Small intestine (tissue), 7 donors: ENCODE results near the gene MGAT4C. TPM values are rescaled to one million over a fixed set of nuclear protein-coding genes. Genes with fewer than 3 reads are reported as not detected.
A peak's percentile ranks its signal among the peaks of the same experiment; 100 is the strongest.

Experiments
- DNase-seq, 2 donors: peaks; one replicate each; pipeline versions ENCODE4 v3.0.0 to v3.0.0-alpha.2; 2013
- FAIRE-seq: peaks from 2 replicates; lab custom pipeline; 2012; peaks lifted over from hg19 to GRCh38; lab: Jason Lieb, UNC
- H3K27ac ChIP-seq, 3 donors: one replicate each; pipeline ENCODE4 v1.5.1; 2013; ENCODE audit warnings: low read length in 2 of 3, mild to moderate bottlenecking in 2 of 3, control low read depth in 1 of 3, inconsistent platforms in 1 of 3, low read depth in 1 of 3, moderate library complexity in 1 of 3
- H3K27me3 ChIP-seq, 3 donors: one replicate each; pipeline ENCODE4 v1.6.1; 2013; ENCODE audit warnings: low read length in 3 of 3, inconsistent platforms in 1 of 3; ENCODE audit not compliant: control insufficient read depth in 3 of 3, insufficient read depth in 3 of 3
- H3K36me3 ChIP-seq, 3 donors: one replicate each; pipeline ENCODE4 v1.6.1; 2013; ENCODE audit warnings: low read length in 3 of 3, inconsistent platforms in 1 of 3, low read depth in 1 of 3, mild to moderate bottlenecking in 1 of 3, moderate library complexity in 1 of 3; ENCODE audit not compliant: control insufficient read depth in 3 of 3, insufficient read depth in 2 of 3
- H3K4me1 ChIP-seq, 3 donors: one replicate each; pipeline ENCODE4 v1.6.1; 2013; ENCODE audit warnings: low read length in 2 of 3, inconsistent platforms in 1 of 3, low read depth in 1 of 3, mild to moderate bottlenecking in 1 of 3, moderate library complexity in 1 of 3; ENCODE audit not compliant: control insufficient read depth in 3 of 3, insufficient read depth in 2 of 3
- H3K4me3 ChIP-seq, 3 donors: one replicate each; pipeline ENCODE4 v1.5.1; 2013; ENCODE audit warnings: low read length in 3 of 3, control low read depth in 1 of 3, inconsistent platforms in 1 of 3, low read depth in 1 of 3, mild to moderate bottlenecking in 1 of 3, moderate library complexity in 1 of 3
- H3K9me3 ChIP-seq, 2 donors: one replicate each; pipeline ENCODE4 v1.6.1; 2013; ENCODE audit warnings: low read depth in 1 of 2, low read length in 1 of 2; ENCODE audit not compliant: control insufficient read depth in 2 of 2, insufficient read depth in 1 of 2
- WGBS, 3 donors: extraction: QIAGEN DNeasy Blood & Tissue Kit; methylation state at CpG; one replicate each; pipeline ENCODE4 v1.1.7; 2013; 5-methylcytosine and 5-hydroxymethylcytosine counted together
- polyA plus RNA-seq, 4 donors: library from polyadenylated mRNA; stranded (reverse) in 3 of 4; unstranded in 1 of 4; fragments of 200-250 nt in 3 of 4; fragments of 120-200 nt in 1 of 4; gene quantifications; one replicate each; pipeline versions ENCODE4 v1.2.1 to v1.2.3, GENCODE V29; 2013
- donor health status: healthy with polysubstance abuse.
- donor health status: control.
- donor health status: control.
- donor health status: Bipolar disorder and iron deficiency.
- donor health status: healthy.

MGAT4C gene
- polyA plus RNA-seq, 4 donors, result under 0.01 to 0.49 (median 0.12) TPM; not detected in 1

GRCh38 chr12:86264451-86265328, 8.5 kb upstream of the MGAT4C start:
- H3K27me3 ChIP-seq, result no peaks in the 10 kb centered on the region
- 6 to 20% (median 11%) methylated on average over 35 to 38 of the region's 38 CpGs for WGBS, 3 donors
- DNase-seq (peak; percentile 19 to 55), FAIRE-seq (no peak)
- no peaks in the 10 kb centered on the region for H3K9me3 ChIP-seq
- H3K4me1 ChIP-seq, result no peaks in the 10 kb centered on the region
- H3K36me3 ChIP-seq, result no peaks in the 10 kb centered on the region
- peak overlapping the region in 2 of 3 donors; percentile 27 to 29 for H3K4me3 ChIP-seq
- H3K27ac ChIP-seq, result no peak overlapping the region

- H3K27me3 ChIP-seq, result no peaks in the 10 kb centered on the region
- no peaks in the 10 kb centered on the region for H3K36me3 ChIP-seq
- H3K9me3 ChIP-seq, result no peaks in the 10 kb centered on the region
- no peak overlapping the region for H3K27ac ChIP-seq
- DNase-seq (no peak), FAIRE-seq (no peak)
- 77 to 85% (median 80%) methylated on average over 2 of the region's 2 CpGs for WGBS, 3 donors
- no peaks in the 10 kb centered on the region for H3K4me1 ChIP-seq
- no peak overlapping the region for H3K4me3 ChIP-seq
Observed at GRCh38 chr12:86261578-86261977, 5.4 kb upstream of the MGAT4C start.

GRCh38 chr12:86261142-86261541, 5.0 kb upstream of the MGAT4C start:
- Histone ChIP-seq H3K27me3 (no peaks in the 10 kb centered on the region), H3K4me1 (no peaks in the 10 kb centered on the region), H3K27ac (no peak overlapping the region), H3K4me3 (no peak overlapping the region), H3K36me3 (no peaks in the 10 kb centered on the region), H3K9me3 (no peaks in the 10 kb centered on the region)
- DNase-seq, result no peak
- no peak for FAIRE-seq
- WGBS, 3 donors, result 47 to 77% (median 67%) methylated on average over 1 of the region's 1 CpG

- 35 to 53% (median 48%) methylated on average over 2 of the region's 2 CpGs for WGBS, 3 donors
- no peaks in the 10 kb centered on the region for H3K9me3 ChIP-seq
- FAIRE-seq, result no peak
Observed at GRCh38 chr12:86260183-86260582, 4.0 kb upstream of the MGAT4C start.

GRCh38 chr12:86257134-86257533, 943 bp upstream of the MGAT4C start:
- FAIRE-seq (no peak), DNase-seq (no peak)
- Histone ChIP-seq H3K36me3 (no peaks in the 10 kb centered on the region), H3K4me1 (no peaks in the 10 kb centered on the region), H3K27me3 (no peaks in the 10 kb centered on the region), H3K4me3 (no peak overlapping the region), H3K9me3 (no peaks in the 10 kb centered on the region), H3K27ac (no peak overlapping the region)
- WGBS, 3 donors, result 63 to 73% (median 66%) methylated on average over 2 of the region's 2 CpGs

More at GRCh38 chr12:86260183-86260582, 4.0 kb upstream of the MGAT4C start:
- Histone ChIP-seq H3K27me3 (no peaks in the 10 kb centered on the region), H3K36me3 (no peaks in the 10 kb centered on the region), H3K4me3 (no peak overlapping the region), H3K4me1 (no peaks in the 10 kb centered on the region), H3K27ac (no peak overlapping the region)
- no peak for DNase-seq

GRCh38 chr12:86254399-86255107, 1.6 kb downstream of the MGAT4C start:
- WGBS, 3 donors, result 39 to 62% (median 55%) methylated on average over 4 of the region's 4 CpGs
- no peaks in the 10 kb centered on the region for H3K36me3 ChIP-seq
- DNase-seq, result no peak
- FAIRE-seq, result no peak
- no peak overlapping the region for H3K4me3 ChIP-seq
- H3K9me3 ChIP-seq, result no peaks in the 10 kb centered on the region
- H3K27me3 ChIP-seq, result no peaks in the 10 kb centered on the region
- no peak overlapping the region for H3K27ac ChIP-seq
- no peaks in the 10 kb centered on the region for H3K4me1 ChIP-seq

- H3K36me3 ChIP-seq, result no peaks in the 10 kb centered on the region
- no peaks in the 10 kb centered on the region for H3K4me1 ChIP-seq
- no peaks in the 10 kb centered on the region for H3K9me3 ChIP-seq
- no peak overlapping the region for H3K4me3 ChIP-seq
- no peak overlapping the region for H3K27ac ChIP-seq
- FAIRE-seq (no peak), DNase-seq (no peak)
- H3K27me3 ChIP-seq, result no peaks in the 10 kb centered on the region
Observed at GRCh38 chr12:86249851-86250250, 6.3 kb downstream of the MGAT4C start.

- H3K36me3 ChIP-seq, result no peaks in the 10 kb centered on the region
- H3K27ac ChIP-seq, result no peak overlapping the region
- H3K27me3 ChIP-seq, result no peaks in the 10 kb centered on the region
- no peak for FAIRE-seq
- no peaks in the 10 kb centered on the region for H3K9me3 ChIP-seq
- H3K4me3 ChIP-seq, result no peak overlapping the region
- H3K4me1 ChIP-seq, result no peaks in the 10 kb centered on the region
- WGBS, 3 donors, result 82 to 93% (median 87%) methylated on average over 1 of the region's 1 CpG
- no peak for DNase-seq
Observed at GRCh38 chr12:86249276-86249675, 6.9 kb downstream of the MGAT4C start.
